RWPE1 (cell line): ENCODE measurements around the gene CKAP5.

Source experiments
- CTCF ChIA-PET: fragments of 350-600 bp; sonication (Branson Sonifier 250); formaldehyde crosslinking; extraction: SDS; loops from one replicate; lab custom pipeline; 2021; lab: Yijun Ruan, JAX
- POLR2A ChIA-PET: fragments of 400-600 bp; formaldehyde crosslinking; extraction: SDS; loops from one replicate; lab custom pipeline; 2020; ENCODE audit warnings: antibody characterized with exemption; ENCODE audit not compliant: low non-redundant PET; lab: Yijun Ruan, JAX
- DNase-seq: peaks from one replicate; pipeline ENCODE4 v3.0.0; 2012; ENCODE audit warnings: low spot score
- H3K27ac ChIP-seq: fragments of 450-650 bp; 2 replicates; pipeline ENCODE4 v1.5.1; 2017
- TF ChIP-seq, protein P1 (sequence below): fragments of 450-650 bp; conservative IDR thresholded peaks from 2 replicates; pipeline ENCODE4 v1.5.1; 2017; ENCODE audit warnings: low read depth, mild to moderate bottlenecking

The CKAP5 gene

DNA sequence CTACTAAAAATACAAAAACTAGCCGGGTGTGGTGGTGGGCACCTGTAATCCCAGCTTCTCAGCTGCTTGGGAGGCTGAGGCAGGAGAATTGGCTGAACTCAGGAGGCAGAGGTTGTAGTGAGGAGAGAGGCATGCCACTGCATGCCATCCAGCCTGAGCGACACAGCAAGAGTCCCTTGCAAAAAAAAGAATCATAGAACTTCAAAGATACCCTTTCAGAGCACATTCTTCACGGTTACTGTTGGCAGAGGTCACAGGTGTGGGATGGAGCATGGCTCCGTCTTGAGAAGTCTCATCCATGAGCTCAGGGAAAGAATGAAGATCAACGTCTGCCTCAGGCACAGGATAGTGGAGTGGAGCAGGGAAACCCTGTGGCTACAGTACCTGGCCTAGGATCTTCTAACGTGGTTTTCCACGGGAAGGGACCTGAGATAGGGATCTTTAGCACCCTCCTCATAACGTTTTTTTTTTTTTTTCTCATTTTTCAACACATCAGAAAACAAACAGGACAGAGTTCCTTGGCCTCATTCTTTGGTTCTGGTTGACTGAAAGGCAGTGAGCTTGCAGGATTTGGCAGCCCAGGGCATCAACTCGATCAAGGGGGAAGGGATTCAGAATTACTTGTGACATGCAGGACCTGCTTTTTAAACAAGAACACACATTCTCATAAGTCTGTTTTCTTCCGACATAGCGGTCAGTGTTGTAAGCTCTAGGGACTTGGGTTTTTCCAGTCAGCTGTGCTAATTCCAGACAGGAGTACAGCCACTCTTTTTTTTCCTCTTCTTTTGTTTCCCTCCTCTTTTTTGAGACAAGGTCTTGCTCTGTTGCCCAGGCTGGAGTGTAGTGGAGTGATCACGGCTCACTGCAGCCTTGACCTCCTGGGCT is 104.2 kb downstream of the CKAP5 start:
- peak overlapping the region; percentile 50 for H3K27ac ChIP-seq
- ChIA-PET POLR2A (no interaction called here), CTCF (no interaction called here)

GRCh38 chr11:46738887-46739286 is 107.2 kb downstream of the CKAP5 start:
- no peak for DNase-seq
- ChIA-PET CTCF (no interaction called here), POLR2A (no interaction called here)
- H3K27ac ChIP-seq, result no peak overlapping the region
- TF ChIP-seq, protein P1, sequence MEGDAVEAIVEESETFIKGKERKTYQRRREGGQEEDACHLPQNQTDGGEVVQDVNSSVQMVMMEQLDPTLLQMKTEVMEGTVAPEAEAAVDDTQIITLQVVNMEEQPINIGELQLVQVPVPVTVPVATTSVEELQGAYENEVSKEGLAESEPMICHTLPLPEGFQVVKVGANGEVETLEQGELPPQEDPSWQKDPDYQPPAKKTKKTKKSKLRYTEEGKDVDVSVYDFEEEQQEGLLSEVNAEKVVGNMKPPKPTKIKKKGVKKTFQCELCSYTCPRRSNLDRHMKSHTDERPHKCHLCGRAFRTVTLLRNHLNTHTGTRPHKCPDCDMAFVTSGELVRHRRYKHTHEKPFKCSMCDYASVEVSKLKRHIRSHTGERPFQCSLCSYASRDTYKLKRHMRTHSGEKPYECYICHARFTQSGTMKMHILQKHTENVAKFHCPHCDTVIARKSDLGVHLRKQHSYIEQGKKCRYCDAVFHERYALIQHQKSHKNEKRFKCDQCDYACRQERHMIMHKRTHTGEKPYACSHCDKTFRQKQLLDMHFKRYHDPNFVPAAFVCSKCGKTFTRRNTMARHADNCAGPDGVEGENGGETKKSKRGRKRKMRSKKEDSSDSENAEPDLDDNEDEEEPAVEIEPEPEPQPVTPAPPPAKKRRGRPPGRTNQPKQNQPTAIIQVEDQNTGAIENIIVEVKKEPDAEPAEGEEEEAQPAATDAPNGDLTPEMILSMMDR, result no peak

More for the DNA sequence above, 104.2 kb downstream of the CKAP5 start:
- TF ChIP-seq, protein P1, result no peak
- DNase-seq, result no peak

DNA sequence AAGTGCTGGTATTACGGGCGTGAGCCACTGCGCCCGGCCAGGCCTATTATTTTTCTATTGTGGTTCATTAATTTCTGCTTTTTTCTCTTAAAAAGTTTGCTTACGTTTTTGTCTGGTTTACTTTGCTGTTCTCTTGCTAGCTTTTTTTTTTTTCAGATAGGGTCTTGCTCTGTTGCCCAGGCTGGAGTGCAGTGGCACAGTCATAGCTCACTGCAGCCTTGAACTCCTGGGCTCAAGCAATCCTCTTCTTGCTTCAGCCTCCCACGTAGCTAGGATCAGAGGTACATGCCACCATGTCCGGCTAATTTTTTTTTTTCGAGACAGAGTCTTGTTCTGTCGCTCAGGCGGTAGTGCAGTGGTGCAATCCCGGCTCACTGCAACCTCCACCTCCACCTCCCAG is 108.4 kb downstream of the CKAP5 start:
- no peak overlapping the region for H3K27ac ChIP-seq
- DNase-seq, result no peak
- CTCF ChIA-PET, result interaction anchor here (0.7 kb wide), 1 partner anchor 76 kb away, joined by 3 read pairs; no protein-coding TSS in a partner anchor
- TF ChIP-seq, protein P1, result no peak
- POLR2A ChIA-PET, result no interaction called here

- DNase-seq, result no peak
- POLR2A ChIA-PET, result no interaction called here
- H3K27ac ChIP-seq, result no peak overlapping the region
- TF ChIP-seq, protein P1, result no peak
- CTCF ChIA-PET, result no interaction called here
Measured at GRCh38 chr11:46736615-46737014, 109.5 kb downstream of the CKAP5 start.

DNA sequence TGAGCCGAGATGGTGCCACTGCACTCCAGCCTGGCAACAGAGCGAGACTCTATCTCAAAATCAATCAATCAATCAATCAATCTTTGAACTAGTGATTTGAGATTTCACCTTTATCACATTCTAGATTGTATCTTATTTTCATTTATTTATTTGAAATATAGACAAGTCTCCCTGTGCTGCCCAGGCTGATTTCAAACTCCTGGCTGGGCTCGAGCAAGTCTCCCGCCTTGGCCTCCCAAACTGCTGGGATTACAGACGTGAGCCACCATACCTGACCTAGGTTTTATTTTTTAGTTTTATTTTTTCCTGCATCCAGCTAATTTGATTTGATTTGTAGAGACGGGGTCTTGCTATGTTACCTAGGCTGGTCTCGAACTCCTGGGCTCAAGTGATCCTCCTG is 109.9 kb downstream of the CKAP5 start:
- H3K27ac ChIP-seq, result no peak overlapping the region
- ChIA-PET POLR2A (no interaction called here), CTCF (no interaction called here)
- TF ChIP-seq, protein P1, result no peak
- no peak for DNase-seq

- CTCF ChIA-PET, result no interaction called here
- H3K27ac ChIP-seq, result no peak overlapping the region
- POLR2A ChIA-PET, result no interaction called here
- TF ChIP-seq, protein P1, result no peak
- DNase-seq, result no peak
Measured at GRCh38 chr11:46733234-46733633, 112.8 kb downstream of the CKAP5 start.
